ENCODE data around the gene ARHGEF12. TPM values are rescaled to one million over a fixed set of nuclear protein-coding genes. Genes with fewer than 3 reads are reported as not detected.

The ARHGEF12 gene
- total and polyA plus RNA-seq, 2 donors (not counting 1 experiment from before 2014, with no cell fraction given), result 2.0 to 21.6 TPM

DNA sequence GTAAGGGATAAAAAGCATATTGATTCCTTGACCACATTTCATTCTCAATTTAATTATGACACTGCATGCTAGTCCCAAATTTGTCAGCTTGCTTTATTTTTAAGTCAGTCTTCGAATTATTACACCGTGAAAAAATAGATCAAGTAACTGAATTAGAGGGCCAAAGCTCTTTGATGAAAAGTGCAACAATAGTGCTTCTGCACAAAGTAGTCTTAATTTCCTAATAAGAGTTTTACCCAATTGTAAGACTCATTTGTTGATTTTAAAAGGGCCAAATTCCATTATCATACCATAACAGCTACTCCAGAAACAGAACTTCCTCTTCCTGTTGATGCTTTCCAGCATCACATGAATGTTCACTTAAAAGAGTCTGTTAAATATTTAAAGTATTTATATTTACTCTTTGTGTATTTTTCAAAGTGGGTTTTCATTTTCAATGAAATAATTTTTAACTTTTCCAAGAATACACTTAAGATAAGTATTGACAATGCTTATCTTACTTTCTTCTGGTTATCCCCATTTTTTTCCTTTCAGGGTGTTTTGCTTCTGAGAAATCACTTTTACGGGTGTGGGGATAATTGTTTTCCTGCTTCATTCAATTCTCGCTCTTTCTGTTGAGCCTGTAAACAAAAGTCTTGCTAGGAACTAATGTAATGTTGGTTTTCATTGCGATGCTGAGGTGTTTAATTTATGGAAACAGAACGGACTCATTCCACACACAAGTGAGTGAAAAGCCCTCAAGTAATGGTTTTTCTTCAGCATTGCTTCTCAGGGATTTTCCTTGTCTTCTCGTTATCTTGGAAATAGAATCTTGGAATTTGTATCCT, 2.1 kb downstream of the ARHGEF12 start:
- Histone ChIP-seq H3K27ac (ENCODE audit: low read length in 2 of 2) (no peak overlapping the region), H3K4me3 (ENCODE audit: control extremely low read depth in 1 of 5, extremely low read depth in 1 of 5, insufficient read depth in 1 of 5, low read depth in 2 of 5, low read length in 4 of 5) (no peak overlapping the region), H3K4me1 (ENCODE audit: control insufficient read depth in 2 of 2, insufficient read depth in 2 of 2, low read length in 2 of 2) (peaks cover 24 to 45% of the 10 kb centered on the region in 2 donors), H2AFZ (ENCODE audit: insufficient read depth, low read depth, low read length, poor library complexity, severe bottlenecking) (no peak overlapping the region), H3K79me2 (ENCODE audit: control insufficient read depth, insufficient read depth, low read length) (peaks cover 32% of the 10 kb centered on the region), H3K4me2 (replicated peaks; ENCODE audit: low read depth, low read length, poor library complexity, severe bottlenecking) (peak overlapping the region; percentile 97), H4K20me1 (ENCODE audit: control insufficient read depth, insufficient read depth, low read length, poor library complexity, severe bottlenecking) (peaks cover 55% of the 10 kb centered on the region), H3K36me3 (replicated peaks in 1 of 2; ENCODE audit: control extremely low read depth in 1 of 2, control insufficient read depth in 1 of 2, extremely low read depth in 1 of 2, insufficient read depth in 2 of 2, low read length in 1 of 2) (no peaks in the 10 kb centered on the region), H3K9me3 (ENCODE audit: control extremely low read depth in 1 of 3, control insufficient read depth in 2 of 3, insufficient read depth in 1 of 3, low read length in 2 of 3) (peaks cover 0 to 5% (median 4%) of the 10 kb centered on the region in 3 donors), H3K9ac (ENCODE audit: low read length) (no peak overlapping the region), H3K27me3 (replicated peaks in 1 of 4; ENCODE audit: control extremely low read depth in 1 of 4, control insufficient read depth in 3 of 4, insufficient read depth in 4 of 4, low read length in 3 of 4) (peaks cover 4 to 63% (median 43%) of the 10 kb centered on the region in 4 experiments)
- TF ChIP-seq, protein P1, sequence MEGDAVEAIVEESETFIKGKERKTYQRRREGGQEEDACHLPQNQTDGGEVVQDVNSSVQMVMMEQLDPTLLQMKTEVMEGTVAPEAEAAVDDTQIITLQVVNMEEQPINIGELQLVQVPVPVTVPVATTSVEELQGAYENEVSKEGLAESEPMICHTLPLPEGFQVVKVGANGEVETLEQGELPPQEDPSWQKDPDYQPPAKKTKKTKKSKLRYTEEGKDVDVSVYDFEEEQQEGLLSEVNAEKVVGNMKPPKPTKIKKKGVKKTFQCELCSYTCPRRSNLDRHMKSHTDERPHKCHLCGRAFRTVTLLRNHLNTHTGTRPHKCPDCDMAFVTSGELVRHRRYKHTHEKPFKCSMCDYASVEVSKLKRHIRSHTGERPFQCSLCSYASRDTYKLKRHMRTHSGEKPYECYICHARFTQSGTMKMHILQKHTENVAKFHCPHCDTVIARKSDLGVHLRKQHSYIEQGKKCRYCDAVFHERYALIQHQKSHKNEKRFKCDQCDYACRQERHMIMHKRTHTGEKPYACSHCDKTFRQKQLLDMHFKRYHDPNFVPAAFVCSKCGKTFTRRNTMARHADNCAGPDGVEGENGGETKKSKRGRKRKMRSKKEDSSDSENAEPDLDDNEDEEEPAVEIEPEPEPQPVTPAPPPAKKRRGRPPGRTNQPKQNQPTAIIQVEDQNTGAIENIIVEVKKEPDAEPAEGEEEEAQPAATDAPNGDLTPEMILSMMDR (IDR thresholded peaks at IDR 0.05), result no peak
- no peak for TF ChIP-seq EZH2 (IDR thresholded peaks at IDR 0.05; ENCODE audit: borderline replicate concordance, insufficient read depth, low read depth, low read length, poor library complexity, severe bottlenecking)
- WGBS (ENCODE audit: insufficient coverage), result no CpG with 5 or more reads among the region's 7 CpGs
- ChIA-PET POLR2A (no interaction called here), CTCF (interaction anchor here (1.1 to 1.4 kb wide), 2 partner anchors 347 to 856 kb away, joined by 3 to 5 read pairs; no protein-coding TSS in a partner anchor)
- H3K27ac Mint-ChIP-seq, result no peak overlapping the region
- DNase-seq (no peak), ATAC-seq (ENCODE audit: low read depth) (no peak)
- peak overlapping the region; percentile 93 for H3K4me3 Mint-ChIP-seq
- peaks cover 48% of the 10 kb centered on the region for H3K27me3 Mint-ChIP-seq
- intact Hi-C loops (cut with micrococcal nuclease), result loop anchor here (5.0 to 10.0 kb wide), 4 partner anchors 86 to 956 kb away; partner anchors contain the start of genes GRIK4, NECTIN1 and SC5D
- peaks cover 35% of the 10 kb centered on the region for H3K4me1 Mint-ChIP-seq
- no peaks in the 10 kb centered on the region for H3K9me3 Mint-ChIP-seq (ENCODE audit: insufficient read depth)
